HepG2 (cell line): ENCODE measurements around the gene INKA1. TPM values are rescaled to one million over a fixed set of nuclear protein-coding genes. Genes with fewer than 3 reads are reported as not detected.

Source experiments
- CBX5 ChIP-seq: sonication (generic); formaldehyde crosslinking; IDR thresholded peaks from 2 replicates; pipeline ENCODE4 v1.4.0; 2020; ENCODE audit warnings: missing genetic modification reagents, borderline replicate concordance
- GLMP ChIP-seq: sonication (generic); formaldehyde crosslinking; IDR thresholded peaks from 2 replicates; pipeline ENCODE4 v1.9.0; 2021; ENCODE audit warnings: missing genetic modification reagents, mild to moderate bottlenecking, borderline replicate concordance
- NBN ChIP-seq: fragments of 450-650 bp; conservative IDR thresholded peaks from 2 replicates; pipeline ENCODE4 v1.6.1; 2017
- NFE2L1 ChIP-seq: sonication (generic); formaldehyde crosslinking; IDR thresholded peaks from 2 replicates; pipeline ENCODE4 v1.4.0; 2020; ENCODE audit warnings: missing genetic modification reagents, mild to moderate bottlenecking, borderline replicate concordance
- SMAD1 ChIP-seq: sonication (generic); formaldehyde crosslinking; IDR thresholded peaks from 2 replicates; pipeline ENCODE4 v1.4.0; 2020; ENCODE audit warnings: missing genetic modification reagents, low read depth, mild to moderate bottlenecking, borderline replicate concordance
- SP140L ChIP-seq: sonication (generic); formaldehyde crosslinking; IDR thresholded peaks from 2 replicates; pipeline ENCODE4 v1.4.0; 2020; ENCODE audit warnings: missing genetic modification reagents, borderline replicate concordance
- ZFP62 ChIP-seq: sonication (generic); formaldehyde crosslinking; IDR thresholded peaks from 2 replicates; pipeline ENCODE4 v1.4.0; 2020; ENCODE audit warnings: missing genetic modification reagents
- ZFYVE20 ChIP-seq: sonication (generic); formaldehyde crosslinking; IDR thresholded peaks from 2 replicates; pipeline ENCODE4 v1.8.0; 2023; ENCODE audit warnings: low read depth, mild to moderate bottlenecking, moderate library complexity, missing genetic modification reagents, borderline replicate concordance
- ZNF430 ChIP-seq: sonication (generic); formaldehyde crosslinking; IDR thresholded peaks from 2 replicates; pipeline ENCODE4 v1.9.0; 2021; ENCODE audit warnings: mild to moderate bottlenecking, missing genetic modification reagents
- ZNF44 ChIP-seq: sonication (generic); formaldehyde crosslinking; IDR thresholded peaks from 2 replicates; pipeline ENCODE4 v1.5.1; 2020; ENCODE audit warnings: mild to moderate bottlenecking, missing genetic modification reagents
- ZNF710 ChIP-seq: sonication (generic); formaldehyde crosslinking; IDR thresholded peaks from 2 replicates; pipeline ENCODE4 v1.5.0; 2020; ENCODE audit warnings: mild to moderate bottlenecking, missing genetic modification reagents, borderline replicate concordance
- polyA plus RNA-seq, 8 experiments: library from polyadenylated mRNA; depleted of rRNA in 3 of 8; stranded (reverse) in 7 of 8; unstranded in 1 of 8; fragments of >200 nt; fragmentation: Illumina TruSeq in 4 of 8; extraction: Trizol in 4 of 8; gene quantifications; 2 replicates each; pipeline versions ENCODE4 v1.2.1 to v1.2.3, GENCODE V29; 2011 to 2016; ENCODE audit warnings: low read depth in 4 of 8, missing spikeins in 1 of 8, mixed read lengths in 1 of 8; ENCODE audit not compliant: insufficient read depth in 1 of 8
- total RNA-seq, 5 experiments: library from RNA; depleted of rRNA; stranded (reverse); fragments of >200 nt; fragmentation: Illumina TruSeq; extraction: Trizol; gene quantifications; 2 replicates each; pipeline ENCODE4 v1.2.3, GENCODE V29; 2016; ENCODE audit warnings: low read depth in 1 of 5
- TF ChIP-seq, protein P1 (sequence below): sonication (generic); formaldehyde crosslinking; IDR thresholded peaks from 2 replicates; pipeline ENCODE4 v1.5.0; 2020; ENCODE audit warnings: mild to moderate bottlenecking, missing genetic modification reagents
- TF ChIP-seq, protein P2 (sequence below): sonication (generic); formaldehyde crosslinking; IDR thresholded peaks from 2 replicates; pipeline ENCODE4 v1.4.0; 2020; ENCODE audit warnings: missing genetic modification reagents
- TF ChIP-seq, protein P3 (sequence below): sonication (generic); formaldehyde crosslinking; IDR thresholded peaks from 2 replicates; pipeline ENCODE4 v1.4.0; 2020; ENCODE audit warnings: mild to moderate bottlenecking, missing genetic modification reagents

INKA1 gene
- total and polyA plus RNA-seq, 2 of the 13 experiments (the other 11 are each of a cell fraction or from before 2014, with no cell fraction given) = 0.22 to 0.41 TPM

- peak; percentile 37; the same call in 1 of the 2 replicates for TF ChIP-seq SP140L (CRISPR knock-in tag)
- peak; percentile 69 for TF ChIP-seq ZNF430 (CRISPR knock-in tag)
- no peak; the same call in 1 of the 2 replicates for TF ChIP-seq ZNF44 (CRISPR knock-in tag)
- TF ChIP-seq, protein P1, sequence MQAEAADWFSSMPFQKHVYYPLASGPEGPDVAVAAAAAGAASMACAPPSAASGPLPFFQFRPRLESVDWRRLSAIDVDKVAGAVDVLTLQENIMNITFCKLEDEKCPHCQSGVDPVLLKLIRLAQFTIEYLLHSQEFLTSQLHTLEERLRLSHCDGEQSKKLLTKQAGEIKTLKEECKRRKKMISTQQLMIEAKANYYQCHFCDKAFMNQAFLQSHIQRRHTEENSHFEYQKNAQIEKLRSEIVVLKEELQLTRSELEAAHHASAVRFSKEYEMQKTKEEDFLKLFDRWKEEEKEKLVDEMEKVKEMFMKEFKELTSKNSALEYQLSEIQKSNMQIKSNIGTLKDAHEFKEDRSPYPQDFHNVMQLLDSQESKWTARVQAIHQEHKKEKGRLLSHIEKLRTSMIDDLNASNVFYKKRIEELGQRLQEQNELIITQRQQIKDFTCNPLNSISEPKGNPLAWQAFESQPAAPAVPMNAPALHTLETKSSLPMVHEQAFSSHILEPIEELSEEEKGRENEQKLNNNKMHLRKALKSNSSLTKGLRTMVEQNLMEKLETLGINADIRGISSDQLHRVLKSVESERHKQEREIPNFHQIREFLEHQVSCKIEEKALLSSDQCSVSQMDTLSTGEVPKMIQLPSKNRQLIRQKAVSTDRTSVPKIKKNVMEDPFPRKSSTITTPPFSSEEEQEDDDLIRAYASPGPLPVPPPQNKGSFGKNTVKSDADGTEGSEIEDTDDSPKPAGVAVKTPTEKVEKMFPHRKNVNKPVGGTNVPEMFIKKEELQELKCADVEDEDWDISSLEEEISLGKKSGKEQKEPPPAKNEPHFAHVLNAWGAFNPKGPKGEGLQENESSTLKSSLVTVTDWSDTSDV (CRISPR knock-in tag) = no peak
- TF ChIP-seq CBX5 = no peak
- TF ChIP-seq, protein P2, sequence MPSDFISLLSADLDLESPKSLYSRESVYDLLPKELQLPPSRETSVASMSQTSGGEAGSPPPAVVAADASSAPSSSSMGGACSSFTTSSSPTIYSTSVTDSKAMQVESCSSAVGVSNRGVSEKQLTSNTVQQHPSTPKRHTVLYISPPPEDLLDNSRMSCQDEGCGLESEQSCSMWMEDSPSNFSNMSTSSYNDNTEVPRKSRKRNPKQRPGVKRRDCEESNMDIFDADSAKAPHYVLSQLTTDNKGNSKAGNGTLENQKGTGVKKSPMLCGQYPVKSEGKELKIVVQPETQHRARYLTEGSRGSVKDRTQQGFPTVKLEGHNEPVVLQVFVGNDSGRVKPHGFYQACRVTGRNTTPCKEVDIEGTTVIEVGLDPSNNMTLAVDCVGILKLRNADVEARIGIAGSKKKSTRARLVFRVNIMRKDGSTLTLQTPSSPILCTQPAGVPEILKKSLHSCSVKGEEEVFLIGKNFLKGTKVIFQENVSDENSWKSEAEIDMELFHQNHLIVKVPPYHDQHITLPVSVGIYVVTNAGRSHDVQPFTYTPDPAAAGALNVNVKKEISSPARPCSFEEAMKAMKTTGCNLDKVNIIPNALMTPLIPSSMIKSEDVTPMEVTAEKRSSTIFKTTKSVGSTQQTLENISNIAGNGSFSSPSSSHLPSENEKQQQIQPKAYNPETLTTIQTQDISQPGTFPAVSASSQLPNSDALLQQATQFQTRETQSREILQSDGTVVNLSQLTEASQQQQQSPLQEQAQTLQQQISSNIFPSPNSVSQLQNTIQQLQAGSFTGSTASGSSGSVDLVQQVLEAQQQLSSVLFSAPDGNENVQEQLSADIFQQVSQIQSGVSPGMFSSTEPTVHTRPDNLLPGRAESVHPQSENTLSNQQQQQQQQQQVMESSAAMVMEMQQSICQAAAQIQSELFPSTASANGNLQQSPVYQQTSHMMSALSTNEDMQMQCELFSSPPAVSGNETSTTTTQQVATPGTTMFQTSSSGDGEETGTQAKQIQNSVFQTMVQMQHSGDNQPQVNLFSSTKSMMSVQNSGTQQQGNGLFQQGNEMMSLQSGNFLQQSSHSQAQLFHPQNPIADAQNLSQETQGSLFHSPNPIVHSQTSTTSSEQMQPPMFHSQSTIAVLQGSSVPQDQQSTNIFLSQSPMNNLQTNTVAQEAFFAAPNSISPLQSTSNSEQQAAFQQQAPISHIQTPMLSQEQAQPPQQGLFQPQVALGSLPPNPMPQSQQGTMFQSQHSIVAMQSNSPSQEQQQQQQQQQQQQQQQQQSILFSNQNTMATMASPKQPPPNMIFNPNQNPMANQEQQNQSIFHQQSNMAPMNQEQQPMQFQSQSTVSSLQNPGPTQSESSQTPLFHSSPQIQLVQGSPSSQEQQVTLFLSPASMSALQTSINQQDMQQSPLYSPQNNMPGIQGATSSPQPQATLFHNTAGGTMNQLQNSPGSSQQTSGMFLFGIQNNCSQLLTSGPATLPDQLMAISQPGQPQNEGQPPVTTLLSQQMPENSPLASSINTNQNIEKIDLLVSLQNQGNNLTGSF (CRISPR knock-in tag) = 0 out of 2 replicates have a peak, but pooled peaks have one; percentile 15
- TF ChIP-seq NBN = no peak
- no peak for TF ChIP-seq NFE2L1 (CRISPR knock-in tag)
- no peak for TF ChIP-seq ZFP62 (CRISPR knock-in tag)
- TF ChIP-seq SMAD1 (CRISPR knock-in tag) = no peak
- no peak; the same call in 1 of the 2 replicates for TF ChIP-seq ZNF710 (CRISPR knock-in tag)
- TF ChIP-seq, protein P3, sequence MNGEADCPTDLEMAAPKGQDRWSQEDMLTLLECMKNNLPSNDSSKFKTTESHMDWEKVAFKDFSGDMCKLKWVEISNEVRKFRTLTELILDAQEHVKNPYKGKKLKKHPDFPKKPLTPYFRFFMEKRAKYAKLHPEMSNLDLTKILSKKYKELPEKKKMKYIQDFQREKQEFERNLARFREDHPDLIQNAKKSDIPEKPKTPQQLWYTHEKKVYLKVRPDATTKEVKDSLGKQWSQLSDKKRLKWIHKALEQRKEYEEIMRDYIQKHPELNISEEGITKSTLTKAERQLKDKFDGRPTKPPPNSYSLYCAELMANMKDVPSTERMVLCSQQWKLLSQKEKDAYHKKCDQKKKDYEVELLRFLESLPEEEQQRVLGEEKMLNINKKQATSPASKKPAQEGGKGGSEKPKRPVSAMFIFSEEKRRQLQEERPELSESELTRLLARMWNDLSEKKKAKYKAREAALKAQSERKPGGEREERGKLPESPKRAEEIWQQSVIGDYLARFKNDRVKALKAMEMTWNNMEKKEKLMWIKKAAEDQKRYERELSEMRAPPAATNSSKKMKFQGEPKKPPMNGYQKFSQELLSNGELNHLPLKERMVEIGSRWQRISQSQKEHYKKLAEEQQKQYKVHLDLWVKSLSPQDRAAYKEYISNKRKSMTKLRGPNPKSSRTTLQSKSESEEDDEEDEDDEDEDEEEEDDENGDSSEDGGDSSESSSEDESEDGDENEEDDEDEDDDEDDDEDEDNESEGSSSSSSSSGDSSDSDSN = peak; percentile 64; the same call in 1 of the 2 replicates
- TF ChIP-seq ZFYVE20 (CRISPR knock-in tag) = peak; percentile 84; the same call in 1 of the 2 replicates
- no peak for TF ChIP-seq GLMP
These were observed 16.5 kb upstream of the INKA1 start, which contains the start of gene IP6K1 (continued) for GRCh38 chr3:49786357-49787181.
